GM21360 (cell line): ENCODE measurements around the gene SYT6.
"Not testable (repeated sequence)": the region's sequence is repeated elsewhere in the genome, so short reads cannot be mapped to it uniquely, and the experiment has no call there.

Experiments
- ATAC-seq: cut with Tn5 transposase; IDR thresholded peaks from one replicate; pipeline ENCODE4 v1.9.1; 2021; ENCODE audit warnings: mild to moderate bottlenecking, moderate library complexity; ENCODE audit not compliant: unreplicated experiment

The SYT6 gene

GRCh38 chr1:114076308-114076707 lies 77.4 kb downstream of the SYT6 start:
- ATAC-seq = no peak

- ATAC-seq = no peak
Observed at GRCh38 chr1:114075546-114076242, 78.0 kb downstream of the SYT6 start.

GRCh38 chr1:114075105-114075504 lies 78.6 kb downstream of the SYT6 start:
- ATAC-seq = no peak

DNA sequence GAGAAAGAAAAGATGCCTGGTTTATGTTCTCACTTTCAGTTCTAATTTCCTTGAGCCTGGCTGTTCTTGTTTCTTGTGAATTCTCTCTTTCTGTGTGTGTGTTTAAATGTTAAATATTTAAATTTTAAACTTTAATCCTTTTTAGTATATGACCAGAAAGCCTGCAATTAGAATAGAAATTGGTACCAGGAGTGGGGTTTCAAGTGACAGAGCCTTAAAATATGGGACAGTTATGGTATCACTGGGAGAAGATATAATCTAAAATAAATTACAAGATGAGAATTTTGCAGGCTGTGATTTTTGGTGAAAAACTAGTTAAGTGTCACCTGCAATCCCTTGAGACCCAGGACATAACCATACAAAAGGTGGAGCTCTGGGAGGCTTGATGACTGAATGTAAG lies 81.4 kb downstream of the SYT6 start:
- ATAC-seq = no peak

DNA sequence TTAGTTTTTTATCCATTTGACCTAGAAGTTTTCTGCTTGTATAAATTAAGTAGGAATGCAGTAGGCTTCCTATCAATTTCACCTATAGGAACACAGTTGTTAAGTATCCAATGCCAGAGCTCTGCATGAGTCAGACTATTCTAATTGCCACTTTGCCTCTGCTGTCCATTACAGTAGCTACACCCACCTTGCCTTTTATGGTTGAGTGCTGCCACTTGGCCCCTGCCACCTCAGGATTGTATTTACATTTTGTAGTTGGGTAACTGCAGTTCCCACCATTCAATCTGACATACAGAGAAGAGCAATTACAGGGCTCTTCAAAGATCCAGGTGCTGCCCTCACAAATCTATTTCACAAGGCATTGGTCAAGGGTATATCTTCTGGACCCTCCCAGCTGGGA lies 83.9 kb downstream of the SYT6 start:
- ATAC-seq = not testable (repeated sequence)

GRCh38 chr1:114068684-114069083 lies 85.0 kb downstream of the SYT6 start:
- ATAC-seq = not testable (repeated sequence)

DNA sequence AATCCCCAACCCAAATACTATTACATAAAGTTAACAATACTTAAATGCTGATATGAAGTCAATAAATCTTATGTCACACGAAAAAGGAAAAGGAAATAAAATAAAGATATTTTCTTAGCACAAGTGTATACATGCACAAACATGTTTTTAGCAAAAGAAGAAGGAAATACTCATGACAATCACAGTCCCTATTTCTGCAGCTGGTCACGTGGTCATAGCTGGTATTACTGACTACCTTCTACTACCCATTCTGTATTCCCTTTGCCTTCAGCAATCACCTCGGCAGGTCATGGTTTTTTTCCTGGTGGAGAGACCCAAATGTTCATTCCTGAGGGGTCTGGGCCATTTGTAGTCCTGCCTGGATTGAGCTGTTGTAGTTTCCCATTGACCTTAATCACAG lies 88.0 kb downstream of the SYT6 start:
- ATAC-seq = not testable (repeated sequence)

DNA sequence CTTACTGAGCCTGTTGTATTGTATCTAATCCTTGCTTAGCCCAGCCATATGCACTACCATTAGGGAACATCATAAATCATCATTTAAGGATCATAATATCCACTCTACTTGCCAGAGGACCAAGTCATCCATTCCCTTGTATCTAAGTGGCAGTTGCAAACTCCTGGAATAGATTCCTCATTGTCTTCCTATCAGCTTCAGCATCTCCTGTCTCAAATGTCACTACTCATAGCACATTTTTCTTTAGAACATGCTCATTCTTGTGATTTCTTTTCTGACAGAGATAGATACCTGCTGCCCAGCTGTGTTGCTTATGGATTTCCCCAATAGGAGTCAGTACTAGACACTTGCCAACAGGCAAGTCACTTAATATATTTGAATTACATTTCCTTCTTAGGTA lies 90.1 kb downstream of the SYT6 start:
- ATAC-seq = no peak

- ATAC-seq = no peak
Observed at GRCh38 chr1:114062477-114063099, 91.1 kb downstream of the SYT6 start.

DNA sequence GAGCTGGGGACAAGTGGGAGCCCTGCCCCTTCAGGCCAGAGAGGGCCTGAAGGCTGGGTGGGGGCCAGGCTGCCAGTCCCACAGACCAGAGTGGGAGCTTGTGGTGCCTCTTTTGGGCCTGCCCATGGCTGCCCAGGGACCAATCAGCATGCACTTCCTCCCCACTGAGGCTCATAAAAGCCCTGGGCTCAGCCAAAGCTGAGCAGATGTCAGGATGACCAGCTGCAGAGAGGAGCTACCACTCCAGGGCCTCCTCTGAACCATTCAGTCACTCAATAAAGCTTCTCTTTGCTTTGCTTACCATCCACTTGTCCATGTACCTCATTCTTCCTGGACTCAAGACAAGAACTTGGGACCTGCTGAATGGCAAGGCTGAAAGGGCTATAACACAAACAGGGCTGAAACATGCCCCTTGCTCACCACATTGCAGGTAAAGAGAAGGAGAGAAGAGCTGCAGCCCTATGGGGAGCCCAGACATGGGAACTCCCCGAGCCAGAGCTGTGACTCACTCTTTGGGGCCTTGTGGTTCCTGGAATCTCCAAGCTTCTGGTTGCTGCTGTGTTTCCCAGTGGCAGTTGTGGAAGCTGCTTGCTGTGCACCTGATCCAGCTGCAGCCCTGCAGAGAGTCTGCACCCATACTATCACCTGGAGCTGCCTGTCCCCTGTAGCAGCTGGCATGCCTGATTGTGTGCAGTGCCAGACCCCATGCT lies 92.4 kb downstream of the SYT6 start:
- ATAC-seq = no peak

- not testable (repeated sequence) for ATAC-seq
Observed at GRCh38 chr1:114058236-114058635, 95.4 kb downstream of the SYT6 start.

- ATAC-seq = no peak
Observed at GRCh38 chr1:114054148-114054547, 99.5 kb downstream of the SYT6 start.

GRCh38 chr1:114048232-114048631 lies 105.4 kb downstream of the SYT6 start:
- ATAC-seq = no peak

DNA sequence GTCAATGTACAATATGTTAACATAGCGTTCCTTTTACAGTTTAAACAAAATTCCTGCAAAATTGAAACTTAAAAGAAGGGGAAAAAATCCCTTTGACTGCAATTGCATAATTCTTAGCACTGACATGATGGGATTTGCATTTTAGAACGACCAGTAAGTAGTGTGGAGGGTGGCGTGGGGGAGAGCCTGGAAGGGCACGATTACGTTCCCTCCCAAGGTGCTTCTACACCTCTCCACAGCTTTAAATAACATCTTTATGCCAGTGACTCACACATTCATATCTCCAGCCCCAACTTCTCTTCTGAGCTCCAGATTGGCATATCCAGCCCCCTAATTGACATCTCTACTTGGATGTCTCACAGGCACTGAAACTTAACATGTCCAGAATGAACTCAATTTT lies 110.1 kb downstream of the SYT6 start:
- ATAC-seq = no peak

- no peak for ATAC-seq
Observed at GRCh38 chr1:114043054-114043453, 110.6 kb downstream of the SYT6 start.

GRCh38 chr1:114040273-114041015 lies 113.2 kb downstream of the SYT6 start:
- ATAC-seq = no peak
